Loucy (cell line): ENCODE data around the gene GPR26.

Experiments used
- H2AFZ ChIP-seq: fragments of 200-600 bp; sonication (generic); 2 replicates; pipeline ENCODE4 v1.6.0; 2016; ENCODE audit warnings: antibody characterized with exemption, mild to moderate bottlenecking, low read length, moderate library complexity
- H3F3A ChIP-seq: fragments of 200-600 bp; 2 replicates; pipeline ENCODE4 v1.6.0; 2016; ENCODE audit warnings: antibody characterized with exemption, low read depth, mild to moderate bottlenecking
- H3K27me3 ChIP-seq: fragments of 200-600 bp; sonication (generic); 2 replicates; pipeline ENCODE4 v1.6.1; 2014; ENCODE audit warnings: low read length, mild to moderate bottlenecking; ENCODE audit not compliant: insufficient read depth, poor library complexity, severe bottlenecking
- H3K36me3 ChIP-seq: fragments of 200-600 bp; sonication (generic); 2 replicates; pipeline ENCODE4 v1.6.1; 2016; ENCODE audit warnings: low read length; ENCODE audit not compliant: insufficient read depth
- H3K4me1 ChIP-seq: fragments of 200-600 bp; sonication (generic); 2 replicates; pipeline ENCODE4 v1.5.1; 2014; ENCODE audit warnings: low read length, mild to moderate bottlenecking; ENCODE audit not compliant: insufficient read depth, poor library complexity, severe bottlenecking
- H3K4me2 ChIP-seq: fragments of 200-600 bp; sonication (generic); 2 replicates; pipeline ENCODE4 v1.6.0; 2014; ENCODE audit warnings: antibody characterized with exemption, low read length, low read depth, mild to moderate bottlenecking; ENCODE audit not compliant: poor library complexity, severe bottlenecking
- H3K4me3 ChIP-seq: fragments of 200-600 bp; sonication (generic); 2 replicates; pipeline ENCODE4 v1.5.1; 2014; ENCODE audit warnings: low read length, mild to moderate bottlenecking, mixed read lengths; ENCODE audit not compliant: poor library complexity, severe bottlenecking
- H3K79me2 ChIP-seq: fragments of 200-600 bp; sonication (generic); 2 replicates; pipeline ENCODE4 v1.6.1; 2014; ENCODE audit warnings: low read length; ENCODE audit not compliant: insufficient read depth
- H3K9ac ChIP-seq: fragments of 200-600 bp; sonication (generic); 2 replicates; pipeline ENCODE4 v1.6.0; 2014; ENCODE audit warnings: mild to moderate bottlenecking, low read depth, low read length, moderate library complexity; ENCODE audit not compliant: poor library complexity, severe bottlenecking
- H3K9me2 ChIP-seq: fragments of 200-600 bp; sonication (generic); replicated peaks from 2 replicates; pipeline ENCODE4 v1.6.1; 2016; ENCODE audit warnings: low read depth, low read length, mixed read lengths
- H3K9me3 ChIP-seq: fragments of 200-600 bp; sonication (generic); 2 replicates; pipeline ENCODE4 v1.6.1; 2014; ENCODE audit warnings: mild to moderate bottlenecking, antibody characterized with exemption, low read length, low read depth; ENCODE audit not compliant: insufficient read depth
- H4K20me1 ChIP-seq: fragments of 200-600 bp; sonication (generic); 2 replicates; pipeline ENCODE4 v1.6.0; 2014; ENCODE audit warnings: antibody characterized with exemption, low read length, mild to moderate bottlenecking; ENCODE audit not compliant: insufficient read depth, poor library complexity, severe bottlenecking
- CTCF ChIP-seq: fragments of 200-600 bp; sonication (generic); conservative IDR thresholded peaks from 2 replicates; pipeline ENCODE4 v1.5.1; 2014; ENCODE audit warnings: mild to moderate bottlenecking, antibody characterized with exemption, low read length
- EZH2phosphoT487 ChIP-seq: fragments of 200-600 bp; IDR thresholded peaks from 2 replicates; pipeline ENCODE4 v1.6.1; 2018; ENCODE audit warnings: antibody characterized with exemption, mild to moderate bottlenecking, moderate library complexity, borderline replicate concordance

GPR26 gene

GRCh38 chr10:123715546-123715945 lies 49.4 kb downstream of the GPR26 start:
- Histone ChIP-seq H2AFZ (no peak overlapping the region), H3K27me3 (no peaks in the 10 kb centered on the region), H3K4me3 (no peak overlapping the region), H3K9me3 (peaks cover 7% of the 10 kb centered on the region; the same call in 1 of the 2 replicates), H4K20me1 (no peaks in the 10 kb centered on the region), H3K4me1 (no peaks in the 10 kb centered on the region), H3K4me2 (no peak overlapping the region), H3K36me3 (no peaks in the 10 kb centered on the region), H3K79me2 (no peaks in the 10 kb centered on the region), H3F3A (no peaks in the 10 kb centered on the region), H3K9me2 (no peaks in the 10 kb centered on the region), H3K9ac (no peak overlapping the region)
- TF ChIP-seq CTCF (no peak), EZH2phosphoT487 (no peak)

GRCh38 chr10:123717336-123717735 lies 51.2 kb downstream of the GPR26 start:
- H3K4me3 ChIP-seq: no peak overlapping the region
- no peak overlapping the region for H3K9ac ChIP-seq
- TF ChIP-seq EZH2phosphoT487: no peak
- no peak for TF ChIP-seq CTCF
- no peaks in the 10 kb centered on the region for H3K27me3 ChIP-seq
- H3K9me3 ChIP-seq: peaks cover 3% of the 10 kb centered on the region
- H4K20me1 ChIP-seq: no peaks in the 10 kb centered on the region
- H3K79me2 ChIP-seq: no peaks in the 10 kb centered on the region
- no peaks in the 10 kb centered on the region for H3K4me1 ChIP-seq
- H2AFZ ChIP-seq: no peak overlapping the region
- no peaks in the 10 kb centered on the region for H3F3A ChIP-seq
- H3K4me2 ChIP-seq: no peak overlapping the region
- H3K9me2 ChIP-seq: no peaks in the 10 kb centered on the region
- no peaks in the 10 kb centered on the region for H3K36me3 ChIP-seq

GRCh38 chr10:123718544-123719060 lies 52.4 kb downstream of the GPR26 start:
- H3K27me3 ChIP-seq: no peaks in the 10 kb centered on the region
- no peaks in the 10 kb centered on the region for H3K36me3 ChIP-seq
- H3K4me1 ChIP-seq: no peaks in the 10 kb centered on the region
- H3K79me2 ChIP-seq: no peaks in the 10 kb centered on the region
- no peaks in the 10 kb centered on the region for H3K9me2 ChIP-seq
- H3K9me3 ChIP-seq: peaks cover 3% of the 10 kb centered on the region
- no peak overlapping the region for H3K4me3 ChIP-seq
- no peak for TF ChIP-seq CTCF
- no peak for TF ChIP-seq EZH2phosphoT487
- H3K4me2 ChIP-seq: no peak overlapping the region
- no peak overlapping the region for H2AFZ ChIP-seq
- H3K9ac ChIP-seq: no peak overlapping the region
- H4K20me1 ChIP-seq: no peaks in the 10 kb centered on the region
- H3F3A ChIP-seq: no peaks in the 10 kb centered on the region
